Measurements from ENCODE around the gene HOXC9. TPM values are rescaled to one million over a fixed set of nuclear protein-coding genes. Genes with fewer than 3 reads are reported as not detected.
A peak's percentile ranks its signal among the peaks of the same experiment; 100 is the strongest.

HOXC9 gene
- total and polyA plus RNA-seq, 9 of the 15 experiments (the other 6 are each of a cell fraction or from before 2014, with no cell fraction given), result 1.1 to 10.5 (median 9.3) TPM

GRCh38 chr12:53974084-53975063 lies 25.6 kb upstream of the HOXC9 start, which contains the start of gene HOTAIR:
Gene HOTAIR (minus strand): TSS chr12:53974954.
- H3K9me1 ChIP-seq (ENCODE audit: control insufficient read depth, insufficient read depth, low read length), result no peaks in the 10 kb centered on the region
- no peaks in the 10 kb centered on the region for H3K79me2 ChIP-seq (ENCODE audit: control insufficient read depth, insufficient read depth, low read length)
- no TSS peak for BruUV-seq (replicated peaks)
- no peak within 1 kb of the TSS for H3K4me3 ChIP-seq
- intact Hi-C loops (cut with micrococcal nuclease) (no loop called here), in situ Hi-C loops (cut with MboI) (no loop called here)
- H3K4me2 ChIP-seq (ENCODE audit: insufficient read depth, low read length), result no peak within 1 kb of the TSS
- H2AFZ ChIP-seq (ENCODE audit: low read depth, low read length), result no peak within 1 kb of the TSS
- H3K27ac ChIP-seq (ENCODE audit: extremely low read depth, low read depth, low read length), result no peak within 1 kb of the TSS
- H3K36me3 ChIP-seq (ENCODE audit: control insufficient read depth, insufficient read depth, low read length), result no peaks in the 10 kb centered on the region
- peaks cover 5% of the 10 kb centered on the region; the same call in 1 of the 2 replicates for H4K20me1 ChIP-seq (replicated peaks; ENCODE audit: control insufficient read depth, insufficient read depth, low read length)
- no peaks in the 10 kb centered on the region for H3K9me3 ChIP-seq (replicated peaks; ENCODE audit: control insufficient read depth, insufficient read depth, low read depth, low read length)
- CTCF ChIA-PET (ENCODE audit: low intra/inter-chr PET ratio), result no interaction called here
- 38% methylated on average over 30 of the region's 63 CpGs for WGBS (ENCODE audit: insufficient coverage, low coverage, missing lambda C conversion rate)
- peak within 1 kb of the TSS in 1 of 2 experiments; percentile 54; a peak in 2 of 4 replicates for H3K9ac ChIP-seq (ENCODE audit: insufficient read depth in 1 of 2, low read depth in 2 of 2, low read length in 2 of 2)
- no peak for DNase-seq (ENCODE audit: extremely low read depth in 1 of 4, low spot score in 3 of 4)
- H3K4me1 ChIP-seq (replicated peaks in 1 of 2; ENCODE audit: control insufficient read depth in 2 of 2, insufficient read depth in 2 of 2, low read length in 2 of 2), result peaks cover 2 to 25% of the 10 kb centered on the region in 2 experiments; a peak in 2 of 5 replicates
- FAIRE-seq, result no peak
- peaks cover 47 to 66% of the 10 kb centered on the region in 2 experiments; a peak in 4 of 5 replicates for H3K27me3 ChIP-seq (ENCODE audit: control insufficient read depth in 2 of 2, insufficient read depth in 2 of 2, low read length in 2 of 2)
- POLR2A ChIA-PET, result interaction anchor here (0.6 kb wide), 1 partner anchor 1630 kb away, joined by 3 read pairs; no protein-coding TSS in a partner anchor
- ATAC-seq, result 0 out of 3 replicates have a peak, but pooled peaks have one; percentile 20
- TF ChIP-seq, protein P1, sequence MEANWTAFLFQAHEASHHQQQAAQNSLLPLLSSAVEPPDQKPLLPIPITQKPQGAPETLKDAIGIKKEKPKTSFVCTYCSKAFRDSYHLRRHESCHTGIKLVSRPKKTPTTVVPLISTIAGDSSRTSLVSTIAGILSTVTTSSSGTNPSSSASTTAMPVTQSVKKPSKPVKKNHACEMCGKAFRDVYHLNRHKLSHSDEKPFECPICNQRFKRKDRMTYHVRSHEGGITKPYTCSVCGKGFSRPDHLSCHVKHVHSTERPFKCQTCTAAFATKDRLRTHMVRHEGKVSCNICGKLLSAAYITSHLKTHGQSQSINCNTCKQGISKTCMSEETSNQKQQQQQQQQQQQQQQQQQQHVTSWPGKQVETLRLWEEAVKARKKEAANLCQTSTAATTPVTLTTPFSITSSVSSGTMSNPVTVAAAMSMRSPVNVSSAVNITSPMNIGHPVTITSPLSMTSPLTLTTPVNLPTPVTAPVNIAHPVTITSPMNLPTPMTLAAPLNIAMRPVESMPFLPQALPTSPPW (CRISPR knock-in tag; IDR thresholded peaks at IDR 0.05), result 0 out of 2 replicates have a peak, but pooled peaks have one; percentile 12
- TF ChIP-seq ZBED1 (IDR thresholded peaks at IDR 0.05) (no peak), ZBTB33 (CRISPR knock-in tag; IDR thresholded peaks at IDR 0.05) (peak; percentile 84), ZNF778 (CRISPR knock-in tag; IDR thresholded peaks at IDR 0.05) (no peak), POLR2AphosphoS2 (IDR thresholded peaks at IDR 0.05; ENCODE audit: low read length) (no peak)
